Measurements from ENCODE around the gene PFKFB1. TPM values are rescaled to one million over a fixed set of nuclear protein-coding genes. Genes with fewer than 3 reads are reported as not detected.

The PFKFB1 gene
- total RNA-seq, 1 donor from 2014 or later, result 0.51 TPM

GRCh38 chrX:54977387-54977786 lies 16.6 kb downstream of the PFKFB1 start:
- DNase-seq (ENCODE audit: extremely low spot score, unreplicated experiment), result no peak
- Mint-ChIP-seq H3K4me3 (no peak overlapping the region), H3K4me1 (ENCODE audit: unreplicated experiment) (no peaks in the 10 kb centered on the region), H3K27ac (no peak overlapping the region), H3K9me3 (no peaks in the 10 kb centered on the region), H3K36me3 (no peaks in the 10 kb centered on the region), H3K27me3 (no peaks in the 10 kb centered on the region)
- TF ChIP-seq CTCF (conservative IDR thresholded peaks at IDR 0.05), result no peak

- H3K4me3 Mint-ChIP-seq, result no peak overlapping the region
- no peak for TF ChIP-seq CTCF (conservative IDR thresholded peaks at IDR 0.05)
- H3K36me3 Mint-ChIP-seq, result no peaks in the 10 kb centered on the region
- DNase-seq (ENCODE audit: extremely low spot score, unreplicated experiment), result no peak
- peaks cover 3% of the 10 kb centered on the region for H3K9me3 Mint-ChIP-seq
- H3K27me3 Mint-ChIP-seq, result no peaks in the 10 kb centered on the region
- no peaks in the 10 kb centered on the region for H3K4me1 Mint-ChIP-seq (ENCODE audit: unreplicated experiment)
- H3K27ac Mint-ChIP-seq, result no peak overlapping the region
These were observed 29.1 kb downstream of the PFKFB1 start for GRCh38 chrX:54964766-54965497.

GRCh38 chrX:54961750-54962149 lies 32.2 kb downstream of the PFKFB1 start:
- no peak for TF ChIP-seq CTCF (conservative IDR thresholded peaks at IDR 0.05)
- no peak overlapping the region for H3K4me3 Mint-ChIP-seq
- DNase-seq (ENCODE audit: extremely low spot score, unreplicated experiment), result no peak
- no peaks in the 10 kb centered on the region for H3K4me1 Mint-ChIP-seq (ENCODE audit: unreplicated experiment)
- H3K36me3 Mint-ChIP-seq, result no peaks in the 10 kb centered on the region
- no peaks in the 10 kb centered on the region for H3K9me3 Mint-ChIP-seq
- no peak overlapping the region for H3K27ac Mint-ChIP-seq
- H3K27me3 Mint-ChIP-seq, result no peaks in the 10 kb centered on the region

GRCh38 chrX:54950730-54951375 lies 43.1 kb downstream of the PFKFB1 start:
- Mint-ChIP-seq H3K4me1 (ENCODE audit: unreplicated experiment) (no peaks in the 10 kb centered on the region), H3K27ac (no peak overlapping the region), H3K9me3 (no peaks in the 10 kb centered on the region), H3K36me3 (no peaks in the 10 kb centered on the region), H3K27me3 (no peaks in the 10 kb centered on the region), H3K4me3 (no peak overlapping the region)
- DNase-seq (ENCODE audit: extremely low spot score, unreplicated experiment), result no peak
- no peak for TF ChIP-seq CTCF (conservative IDR thresholded peaks at IDR 0.05)

- no peak for TF ChIP-seq CTCF (conservative IDR thresholded peaks at IDR 0.05)
- H3K27me3 Mint-ChIP-seq, result no peaks in the 10 kb centered on the region
- H3K9me3 Mint-ChIP-seq, result no peaks in the 10 kb centered on the region
- no peak overlapping the region for H3K27ac Mint-ChIP-seq
- no peaks in the 10 kb centered on the region for H3K36me3 Mint-ChIP-seq
- no peak for DNase-seq (ENCODE audit: extremely low spot score, unreplicated experiment)
- H3K4me1 Mint-ChIP-seq (ENCODE audit: unreplicated experiment), result no peaks in the 10 kb centered on the region
- no peak overlapping the region for H3K4me3 Mint-ChIP-seq
These were observed 48.8 kb downstream of the PFKFB1 start for GRCh38 chrX:54945224-54945623.
